Stomach (tissue), 4 donors: Measurements from ENCODE around the gene A4GALT.

Experiments
- EP300 ChIP-seq: sonication (generic); formaldehyde crosslinking; IDR thresholded peaks from one replicate; pipeline ENCODE4 v1.6.1; 2017; ENCODE audit warnings: antibody characterized with exemption
- POLR2A ChIP-seq, 4 donors: fragments of 450-650 bp; IDR thresholded peaks; one replicate each; pipeline ENCODE4 v1.6.1; 2016; ENCODE audit warnings: antibody characterized with exemption in 4 of 4, control low read depth in 2 of 4, mild to moderate bottlenecking in 1 of 4, moderate library complexity in 1 of 4
- POLR2AphosphoS5 ChIP-seq, 3 donors: sonication (generic); formaldehyde crosslinking; IDR thresholded peaks; one replicate each; pipeline ENCODE4 v1.6.1; 2016; ENCODE audit warnings: antibody characterized with exemption in 3 of 3
- TF ChIP-seq, protein P1 (sequence below), 7 experiments: fragments of 450-650 bp in 4 of 7; fragments of 200-600 bp in 3 of 7; sonication (generic) in 3 of 7; IDR thresholded peaks; one replicate each; pipeline ENCODE4 v1.5.1; 2016 to 2019; ENCODE audit warnings: antibody characterized with exemption in 7 of 7, control low read depth in 2 of 7, mild to moderate bottlenecking in 1 of 7

DNA sequence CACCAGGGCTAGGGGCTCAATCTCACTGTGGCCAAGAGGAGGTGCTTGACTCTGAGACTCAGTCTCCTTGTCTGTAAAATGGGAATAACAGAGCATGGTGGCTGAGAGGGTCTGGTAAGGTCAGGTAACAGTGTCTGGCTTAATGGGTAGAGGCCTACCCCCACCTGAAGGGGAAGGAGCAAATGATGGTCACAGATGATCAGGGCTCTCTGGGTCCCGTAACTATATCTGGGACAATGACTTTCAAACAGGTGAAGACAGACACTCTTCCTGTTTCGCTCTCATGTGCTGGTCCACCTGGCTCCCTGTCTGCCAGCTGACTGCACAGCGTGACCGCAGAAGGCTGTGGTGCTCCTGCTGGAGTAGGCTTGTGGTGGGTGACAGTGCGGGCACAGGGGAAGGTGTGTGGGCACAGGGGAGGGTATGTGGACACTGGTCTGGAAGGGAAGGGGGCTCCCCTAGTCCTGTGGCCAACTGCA, 4.0 kb downstream of the A4GALT start:
- TF ChIP-seq EP300 (no peak), POLR2AphosphoS5 (IDR thresholded peaks at IDR 0.05) (no peak), POLR2A (IDR thresholded peaks at IDR 0.05) (no peak)
- TF ChIP-seq, protein P1, sequence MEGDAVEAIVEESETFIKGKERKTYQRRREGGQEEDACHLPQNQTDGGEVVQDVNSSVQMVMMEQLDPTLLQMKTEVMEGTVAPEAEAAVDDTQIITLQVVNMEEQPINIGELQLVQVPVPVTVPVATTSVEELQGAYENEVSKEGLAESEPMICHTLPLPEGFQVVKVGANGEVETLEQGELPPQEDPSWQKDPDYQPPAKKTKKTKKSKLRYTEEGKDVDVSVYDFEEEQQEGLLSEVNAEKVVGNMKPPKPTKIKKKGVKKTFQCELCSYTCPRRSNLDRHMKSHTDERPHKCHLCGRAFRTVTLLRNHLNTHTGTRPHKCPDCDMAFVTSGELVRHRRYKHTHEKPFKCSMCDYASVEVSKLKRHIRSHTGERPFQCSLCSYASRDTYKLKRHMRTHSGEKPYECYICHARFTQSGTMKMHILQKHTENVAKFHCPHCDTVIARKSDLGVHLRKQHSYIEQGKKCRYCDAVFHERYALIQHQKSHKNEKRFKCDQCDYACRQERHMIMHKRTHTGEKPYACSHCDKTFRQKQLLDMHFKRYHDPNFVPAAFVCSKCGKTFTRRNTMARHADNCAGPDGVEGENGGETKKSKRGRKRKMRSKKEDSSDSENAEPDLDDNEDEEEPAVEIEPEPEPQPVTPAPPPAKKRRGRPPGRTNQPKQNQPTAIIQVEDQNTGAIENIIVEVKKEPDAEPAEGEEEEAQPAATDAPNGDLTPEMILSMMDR (IDR thresholded peaks at IDR 0.05): no peak
